GM19328 (cell line): ENCODE measurements around the gene C3orf22.
"Not testable (repeated sequence)": the region's sequence is repeated elsewhere in the genome, so short reads cannot be mapped to it uniquely, and the experiment has no call there.

ENCODE experiments used
- ATAC-seq: cut with Tn5 transposase; IDR thresholded peaks from one replicate; pipeline ENCODE4 v1.9.1; 2021; ENCODE audit warnings: mild to moderate bottlenecking, moderate library complexity; ENCODE audit not compliant: unreplicated experiment

C3orf22 gene, protein sequence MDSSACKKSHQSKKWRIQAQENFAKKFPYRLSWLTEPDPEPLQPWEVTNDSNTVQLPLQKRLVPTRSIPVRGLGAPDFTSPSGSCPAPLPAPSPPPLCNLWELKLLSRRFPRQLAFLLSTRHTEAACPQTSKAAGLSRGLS

DNA sequence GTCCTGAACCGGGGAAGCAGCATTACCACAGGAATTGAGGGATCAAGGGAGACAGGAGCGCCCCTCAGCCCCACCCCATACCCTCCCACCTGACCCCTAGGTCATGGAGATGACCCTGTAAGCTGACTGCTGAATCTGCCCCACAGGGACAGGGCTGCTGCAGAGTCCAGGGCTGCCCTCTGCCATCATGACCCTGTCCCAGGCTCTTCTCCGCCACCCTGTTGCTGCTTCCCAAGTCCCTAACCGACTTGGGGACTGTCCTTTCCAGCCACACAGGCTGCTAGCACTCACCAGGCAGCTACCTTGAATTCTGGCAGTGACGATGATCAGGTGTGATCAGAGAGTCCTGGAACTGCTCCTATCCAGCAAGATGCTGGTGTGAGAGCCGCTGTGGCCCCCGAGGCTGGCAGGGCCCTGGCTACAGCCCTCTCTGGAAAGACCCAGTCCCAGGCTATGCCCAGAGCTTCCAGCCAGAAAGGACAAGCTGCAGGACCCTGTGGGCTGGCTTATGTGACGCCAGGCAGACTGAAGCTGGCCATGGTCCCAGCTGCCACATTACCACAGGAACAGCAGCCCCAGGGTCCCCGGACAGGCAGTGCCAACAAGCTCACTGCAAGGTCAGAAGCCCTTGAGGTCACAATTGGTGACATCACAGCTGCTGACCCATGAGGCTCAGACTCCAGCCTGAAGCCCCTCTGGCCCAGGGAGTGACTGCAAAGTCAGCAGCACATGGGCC is at the start of gene C3orf22:
Gene C3orf22 (minus strand): TSS at position 597 of the 736 bp plus-strand sequence. CDS start 5,542 bp downstream, outside the sequence.
- no peak for ATAC-seq

DNA sequence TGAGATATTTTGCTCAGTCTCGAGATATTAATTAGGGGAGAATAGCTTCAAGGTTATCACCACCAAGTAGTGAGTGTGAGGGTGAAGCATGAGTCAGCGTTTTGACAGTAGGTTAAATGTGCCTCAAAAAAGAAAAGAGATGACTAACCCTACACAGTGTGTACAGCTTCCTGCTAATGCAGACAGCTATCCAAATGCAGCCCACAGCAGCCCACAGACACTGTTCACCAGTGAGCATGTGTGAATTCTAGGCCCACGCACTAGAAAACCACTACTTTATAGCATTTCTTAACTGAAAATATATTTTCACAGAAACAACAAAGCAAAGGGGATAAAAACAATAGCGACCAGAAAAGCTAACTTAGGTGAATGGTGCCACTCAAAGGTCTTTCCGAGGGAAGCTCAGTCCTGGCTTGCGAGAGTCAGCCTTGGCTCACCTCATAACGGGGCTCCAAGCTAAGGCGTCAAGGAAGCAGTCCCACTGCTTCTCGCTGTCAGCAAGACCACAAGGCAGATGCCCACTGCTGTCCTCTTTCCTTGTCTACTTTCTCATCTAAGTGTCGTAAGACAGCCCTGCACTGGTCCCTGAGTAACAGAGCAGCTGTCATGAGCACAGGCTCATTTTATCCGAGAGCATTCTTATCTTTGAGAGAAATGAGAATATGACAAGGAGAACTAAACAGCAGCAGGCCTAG is 48.6 kb upstream of the C3orf22 start:
- ATAC-seq, result no peak

DNA sequence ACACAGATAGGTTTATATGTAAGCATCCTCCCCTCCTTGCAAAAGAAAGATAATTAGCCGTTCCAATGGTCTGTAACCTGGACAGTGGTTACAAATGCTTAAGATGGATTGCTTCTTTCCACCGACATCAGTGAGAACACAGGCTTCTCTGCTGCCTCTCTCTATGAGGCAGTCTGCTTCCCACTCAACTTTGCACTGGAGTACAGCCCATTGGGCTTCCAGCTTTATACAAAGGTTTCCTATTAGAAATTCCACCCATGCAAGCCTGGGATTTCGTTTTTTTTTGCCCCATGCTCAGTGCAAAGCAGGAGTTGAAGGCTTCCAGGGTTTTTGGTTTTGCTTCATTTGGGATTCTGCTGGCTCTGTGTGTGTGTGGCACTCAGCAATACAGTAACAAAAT is 47.3 kb upstream of the C3orf22 start:
- no peak for ATAC-seq

DNA sequence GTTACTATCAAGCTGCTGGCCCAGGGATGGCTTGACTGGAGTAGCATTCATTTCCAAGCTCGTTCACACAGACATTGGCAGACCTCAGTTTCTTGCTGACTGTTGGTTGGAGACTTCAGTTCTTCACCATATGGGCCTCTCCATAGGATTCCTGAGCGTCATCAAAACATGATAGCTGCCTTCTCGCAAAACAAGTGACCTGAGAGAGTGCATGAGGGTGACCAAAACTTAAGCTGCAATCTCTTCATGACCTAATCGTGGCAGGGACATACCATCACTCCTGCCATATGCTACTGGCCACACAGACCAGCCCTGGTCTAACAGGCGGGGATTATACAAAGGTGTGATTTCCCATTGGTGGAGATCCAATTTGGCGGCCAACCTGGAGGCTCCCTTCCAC is 46.0 kb upstream of the C3orf22 start:
- no peak for ATAC-seq

DNA sequence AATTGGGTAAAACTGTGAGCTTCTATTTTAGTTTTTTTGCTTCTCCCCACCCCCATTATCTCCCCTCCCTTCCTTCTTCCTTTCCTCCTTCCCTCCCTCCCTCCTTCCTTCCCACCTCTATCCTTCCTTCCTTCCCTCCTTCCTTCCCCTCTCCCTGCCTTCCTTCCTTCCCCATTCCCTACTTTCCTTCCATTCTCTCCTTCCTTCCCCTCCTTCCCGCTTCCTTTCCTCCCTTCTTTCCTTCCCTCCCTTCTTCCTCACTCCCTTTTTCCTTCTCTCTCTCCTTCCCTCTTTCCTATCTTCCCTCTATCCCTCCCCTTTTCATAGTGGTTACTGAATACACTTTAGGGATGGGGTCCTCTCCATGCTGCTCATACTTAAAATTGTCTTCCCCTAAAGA is 40.4 kb upstream of the C3orf22 start:
- ATAC-seq, result no peak

DNA sequence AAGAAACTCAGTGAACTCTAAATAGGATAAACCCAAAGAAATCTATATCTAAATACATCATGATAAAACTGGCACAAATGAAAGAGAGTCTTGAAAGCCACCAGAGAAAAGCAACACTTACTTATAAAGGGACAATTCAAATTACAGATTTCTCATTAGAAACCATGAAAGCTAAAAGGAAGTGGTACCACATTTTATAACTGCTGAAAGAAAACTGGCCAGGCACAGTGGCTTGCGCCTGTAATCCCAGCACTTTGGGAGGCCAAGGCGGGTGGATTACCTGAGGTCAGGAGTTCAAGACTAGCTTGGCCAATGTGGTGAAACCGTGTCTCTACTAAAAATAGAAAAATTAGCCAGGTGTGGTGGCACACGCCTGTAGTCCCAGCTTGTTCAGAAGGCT is 36.7 kb upstream of the C3orf22 start:
- not testable (repeated sequence) for ATAC-seq

DNA sequence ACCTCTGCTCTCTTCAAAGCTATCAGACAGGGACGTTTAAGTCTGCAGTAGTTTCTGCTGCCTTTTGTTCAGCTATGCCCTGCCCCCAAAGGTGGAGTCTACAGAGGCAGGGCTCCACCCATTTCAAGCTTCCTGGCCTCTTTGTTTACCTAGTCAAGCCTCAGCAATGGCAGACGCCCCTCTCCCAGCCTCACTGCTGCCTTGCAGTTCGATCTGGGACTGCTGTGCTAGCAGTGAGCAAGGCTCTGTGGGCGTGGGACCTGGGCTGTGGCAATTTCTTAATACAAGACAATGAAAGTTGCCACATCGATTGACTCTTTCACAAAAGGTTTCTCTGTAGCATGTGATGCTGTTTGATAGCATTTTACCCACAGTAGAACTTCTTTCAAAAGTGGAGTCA is 32.8 kb upstream of the C3orf22 start:
- ATAC-seq, result not testable (repeated sequence)

DNA sequence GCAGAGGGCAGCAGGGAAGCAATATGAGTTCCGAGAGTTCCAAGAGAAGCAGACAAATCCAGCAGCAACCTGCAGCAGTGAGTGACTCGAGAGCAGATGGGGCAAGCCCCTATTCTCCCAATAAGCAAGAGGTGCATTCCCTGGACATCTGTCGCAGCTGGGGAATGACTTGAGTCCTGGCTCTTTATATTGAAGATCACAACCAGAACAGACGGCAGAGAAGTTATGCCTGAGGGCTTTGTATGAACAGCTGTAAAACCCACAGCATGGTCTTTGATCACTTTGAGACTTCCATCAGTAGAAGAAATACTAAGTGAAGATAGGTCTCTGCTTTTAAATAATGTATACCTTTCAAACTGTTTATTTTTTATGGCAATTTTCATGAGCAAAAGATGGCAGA is 23.6 kb upstream of the C3orf22 start:
- ATAC-seq, result no peak

DNA sequence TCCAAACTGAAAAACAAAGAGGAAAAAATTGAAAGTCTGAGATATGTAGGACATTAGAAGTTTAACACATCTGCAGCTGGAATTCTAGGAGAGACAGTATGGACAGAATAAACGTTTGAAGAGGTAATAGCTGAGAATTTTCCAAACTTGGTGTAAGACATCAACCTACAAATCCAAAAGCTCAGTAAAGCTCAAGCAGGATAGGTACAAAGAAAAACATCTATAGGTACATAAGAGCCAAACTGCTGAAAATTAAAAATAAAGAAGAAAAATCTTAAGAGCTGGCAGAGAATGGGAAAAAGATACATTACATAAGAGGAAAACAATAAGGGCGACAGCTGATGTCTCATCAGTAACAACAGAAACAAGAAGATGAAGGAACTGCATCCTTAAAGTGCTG is 22.8 kb upstream of the C3orf22 start:
- no peak for ATAC-seq

DNA sequence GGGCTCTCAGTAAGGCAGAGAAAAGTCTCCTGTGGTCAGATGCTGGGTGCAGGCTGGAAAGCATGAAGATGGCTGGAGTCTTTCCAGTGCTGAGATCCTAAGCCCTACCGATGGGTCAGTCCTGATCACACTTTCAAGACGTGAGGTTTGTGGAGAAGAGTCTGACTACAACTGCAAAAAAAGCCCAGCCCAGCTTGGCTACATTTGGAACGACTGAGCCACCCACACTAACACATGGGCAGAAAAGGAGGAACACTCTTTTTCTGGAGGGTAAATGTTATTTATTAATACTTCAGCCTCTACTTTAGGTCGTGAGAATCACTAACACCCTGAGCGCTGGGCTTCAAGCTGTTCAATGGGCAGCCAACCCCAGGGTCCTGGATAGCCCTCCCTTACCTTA is 22.0 kb upstream of the C3orf22 start:
- ATAC-seq, result no peak

DNA sequence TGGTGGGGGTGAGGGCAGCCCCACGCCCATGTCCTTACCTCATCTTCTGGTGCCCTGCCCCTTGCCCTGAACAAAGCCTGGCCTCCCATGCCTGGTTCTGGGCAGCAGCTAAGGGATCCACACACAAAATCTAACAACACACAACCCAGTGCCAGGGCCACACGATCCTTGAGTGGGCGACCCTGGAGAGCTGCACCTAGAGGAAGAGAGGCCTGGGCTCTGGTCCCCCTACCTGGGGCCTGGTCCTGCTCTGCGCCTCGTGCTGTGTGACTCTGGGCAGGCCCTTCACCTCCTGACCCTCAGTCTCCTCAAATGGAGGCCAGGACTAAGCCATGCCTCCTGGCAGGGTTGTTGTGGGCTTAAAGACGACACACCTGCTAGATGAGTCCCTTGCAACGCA is 20.0 kb upstream of the C3orf22 start:
- no peak for ATAC-seq

DNA sequence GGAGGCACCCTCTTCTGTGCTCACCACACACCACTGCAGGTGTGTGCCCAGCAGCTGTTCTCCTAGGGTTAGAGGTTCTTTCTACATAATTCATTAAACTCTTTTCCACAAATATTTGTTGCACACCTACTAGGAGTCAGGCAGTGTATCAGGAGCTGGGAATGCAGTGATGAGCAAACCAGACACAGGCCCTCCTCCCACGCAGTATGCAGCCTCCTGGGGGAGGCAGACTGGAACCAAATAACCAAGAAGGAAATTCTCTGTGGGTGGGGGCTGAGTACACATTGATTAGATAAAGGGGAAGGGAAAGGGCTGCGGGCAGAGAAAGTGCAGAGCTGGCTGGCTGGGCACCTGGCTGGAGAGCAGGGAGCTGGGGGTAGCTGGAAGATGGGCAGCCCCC is 18.5 kb upstream of the C3orf22 start:
- no peak for ATAC-seq

DNA sequence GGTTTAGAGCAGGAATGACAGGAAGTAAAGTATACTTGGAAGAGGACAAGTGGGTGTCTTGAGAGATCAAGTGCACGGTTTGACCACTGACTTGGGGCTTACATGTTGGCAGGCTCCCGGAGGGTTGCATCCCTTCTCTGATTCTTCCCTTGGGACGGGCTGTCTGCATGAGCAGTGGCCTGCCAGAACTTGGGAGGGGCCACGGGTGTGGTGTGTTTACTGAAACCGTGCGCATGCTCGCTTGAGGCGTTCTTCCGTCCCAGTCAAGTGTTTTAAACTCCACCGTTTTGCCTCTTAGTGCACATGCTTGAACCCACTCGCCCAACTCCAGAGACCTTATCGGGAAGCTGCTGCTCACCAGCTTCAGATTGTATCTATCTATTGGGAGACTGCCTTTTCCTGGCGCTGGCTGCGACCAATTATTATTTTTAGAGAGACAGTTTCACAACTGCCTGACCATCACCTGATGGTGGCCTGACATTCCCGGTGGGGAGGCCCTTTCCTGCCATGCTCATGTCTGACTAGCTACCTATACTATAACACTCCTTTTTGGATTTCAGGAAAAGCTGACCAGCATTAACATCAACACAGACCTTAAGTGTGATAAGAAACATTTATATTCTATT is 14.9 kb upstream of the C3orf22 start:
- no peak for ATAC-seq

DNA sequence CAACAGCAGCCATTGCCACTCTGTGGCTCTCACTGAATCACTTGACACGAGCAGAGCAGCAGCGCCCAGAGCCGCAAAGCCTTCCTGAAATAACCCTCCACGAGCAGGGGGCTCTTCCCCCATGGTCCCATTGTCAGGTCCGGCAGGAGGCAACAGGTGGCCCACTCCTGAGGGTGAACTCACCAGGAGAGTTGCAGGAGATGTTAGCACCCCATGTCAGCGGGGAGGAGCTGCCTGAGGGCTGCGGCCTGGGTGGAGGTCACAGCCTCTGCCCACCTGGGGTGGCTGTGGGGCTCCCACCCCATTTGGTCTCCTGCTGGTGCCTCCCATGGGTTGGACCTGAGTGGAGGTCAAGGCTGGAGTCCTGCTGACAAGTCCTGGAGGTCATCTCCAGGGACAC is 12.3 kb upstream of the C3orf22 start:
- no peak for ATAC-seq

DNA sequence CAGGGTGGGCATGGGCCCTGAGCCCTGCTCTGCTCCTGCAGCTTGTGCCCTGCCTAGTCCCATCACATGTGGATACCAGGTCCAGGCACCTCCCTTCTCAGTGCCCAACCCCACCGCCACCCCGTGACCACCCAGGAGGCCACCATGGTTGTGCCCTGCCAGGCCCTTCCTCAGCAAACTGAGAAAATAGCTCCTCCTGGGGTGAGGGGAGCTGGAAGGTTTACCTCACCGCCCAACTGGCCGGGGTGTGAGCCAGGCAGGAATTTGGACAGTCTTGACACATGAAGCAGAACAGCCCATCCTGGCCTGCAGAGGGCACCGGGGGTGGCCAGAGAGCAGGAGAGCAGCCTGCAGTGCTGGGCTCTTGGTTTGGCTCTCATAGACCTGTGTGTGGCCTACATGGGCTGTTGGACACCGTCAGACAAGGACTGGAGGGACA is 11.4 kb upstream of the C3orf22 start:
- no peak for ATAC-seq

DNA sequence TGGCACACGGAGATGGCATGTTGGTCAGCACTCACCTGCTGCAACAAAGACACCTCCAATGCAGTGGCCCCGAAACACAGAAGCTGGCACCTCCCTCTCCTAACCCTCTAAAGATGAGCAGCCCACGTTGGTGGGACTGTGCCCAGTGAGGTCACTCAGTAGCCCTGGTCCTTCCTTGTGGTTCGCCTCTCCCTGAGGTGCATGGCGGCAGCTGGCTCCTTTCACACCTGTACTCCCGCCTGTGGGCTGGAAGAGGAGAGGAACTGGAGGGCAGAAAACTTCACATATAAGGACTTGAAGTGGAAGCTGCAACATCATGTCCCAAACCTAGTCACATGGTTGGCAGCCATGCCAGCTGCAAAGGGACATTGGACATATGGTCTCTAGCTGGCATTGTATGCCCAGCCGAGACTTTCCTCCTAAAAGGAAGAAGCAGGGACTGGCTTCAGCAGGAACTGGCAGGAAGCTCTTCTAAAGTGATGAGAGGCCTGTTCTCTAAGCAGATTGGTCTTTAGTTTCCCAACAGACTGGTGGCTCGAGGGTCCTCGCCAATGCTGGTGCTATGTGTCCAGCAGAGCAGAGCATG is 10.8 kb upstream of the C3orf22 start:
- ATAC-seq, result no peak

DNA sequence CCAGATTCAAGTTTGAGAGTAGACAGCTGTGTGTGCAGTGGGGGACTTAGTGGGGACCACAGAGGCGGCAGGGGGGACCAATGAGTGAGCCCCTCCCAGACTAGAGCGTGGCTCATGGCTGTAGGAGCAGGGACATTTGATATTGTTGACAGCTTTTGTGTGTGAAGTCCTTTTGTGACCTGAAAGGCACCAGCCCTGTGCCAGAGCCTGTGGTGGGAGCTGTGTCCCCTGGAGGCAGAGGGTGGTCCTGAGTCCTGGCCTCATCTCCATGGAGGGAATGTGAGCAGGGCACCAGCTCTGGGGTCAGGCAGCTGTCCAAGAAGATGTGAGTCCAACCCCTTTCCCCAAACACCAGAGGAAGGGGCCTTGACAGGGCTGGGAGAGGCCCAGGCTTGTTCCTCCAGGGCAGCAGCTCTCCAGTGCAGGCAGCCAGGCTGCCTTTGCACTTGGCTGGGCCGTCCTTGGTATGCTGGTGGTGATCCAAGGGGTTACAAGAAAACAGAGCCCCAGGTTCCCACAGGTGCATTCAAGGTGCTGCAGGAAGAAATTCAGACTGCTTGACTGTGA is 10.1 kb upstream of the C3orf22 start:
- no peak for ATAC-seq

DNA sequence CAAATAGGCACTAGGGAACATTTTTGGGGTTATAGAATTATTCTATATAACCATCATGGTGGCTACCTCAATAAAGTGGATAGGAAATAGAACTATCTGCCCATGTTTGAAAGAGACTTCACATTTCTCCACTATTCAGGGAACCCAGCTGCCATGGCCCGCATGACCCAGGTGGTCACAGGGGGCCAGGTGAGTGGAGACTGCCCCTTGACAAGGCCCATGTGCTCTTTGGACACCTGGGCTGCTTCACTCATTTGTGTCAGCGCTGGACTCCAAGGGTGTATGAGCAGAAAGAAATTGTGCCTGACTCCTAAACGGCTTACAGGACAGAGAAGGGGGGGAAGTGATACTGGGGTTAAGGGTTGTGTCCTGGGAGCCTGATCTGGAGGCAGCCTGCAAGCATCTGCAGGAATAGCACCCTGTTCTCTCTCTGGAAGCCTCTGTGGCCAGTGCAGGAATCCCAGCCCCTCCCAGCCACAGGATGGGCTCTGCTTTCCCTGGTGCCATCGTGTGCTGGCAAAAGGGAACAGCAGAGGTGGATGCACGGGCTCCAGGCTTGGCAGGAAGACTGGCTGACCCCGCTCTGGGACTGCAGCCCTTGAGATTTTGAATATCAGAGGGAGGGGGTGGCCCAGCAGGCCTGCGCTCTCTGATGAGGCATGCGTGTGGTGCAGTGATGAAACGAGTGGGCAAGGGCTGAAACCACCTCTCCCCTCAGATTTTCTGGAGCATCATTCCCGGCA is 9.1 kb upstream of the C3orf22 start:
- ATAC-seq, result no peak

DNA sequence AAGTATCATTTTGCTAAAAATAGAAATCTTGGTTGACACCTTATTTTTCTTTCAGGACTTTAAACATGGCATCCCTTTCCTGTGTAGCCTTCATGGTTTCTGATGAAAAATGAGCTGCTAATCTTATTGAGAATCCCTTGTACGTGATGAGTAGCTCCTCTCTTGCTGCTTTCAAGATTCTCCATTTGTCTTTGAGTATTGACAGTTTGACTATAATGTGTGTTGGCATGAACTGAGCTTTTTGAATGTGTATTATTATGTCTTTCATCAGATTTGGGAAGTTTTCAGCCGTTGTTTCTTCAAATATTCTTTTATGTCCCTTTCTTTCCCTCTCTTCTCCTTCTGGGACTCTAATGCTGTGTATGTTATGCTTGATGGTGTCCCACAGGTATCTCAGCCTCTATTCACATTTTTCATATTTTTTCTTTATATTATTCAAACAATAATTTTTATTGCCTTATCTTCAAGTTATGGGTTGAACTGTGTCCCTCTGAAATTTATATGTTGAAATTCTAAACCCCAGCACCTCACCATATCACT is 4.1 kb upstream of the C3orf22 start:
- ATAC-seq, result no peak

DNA sequence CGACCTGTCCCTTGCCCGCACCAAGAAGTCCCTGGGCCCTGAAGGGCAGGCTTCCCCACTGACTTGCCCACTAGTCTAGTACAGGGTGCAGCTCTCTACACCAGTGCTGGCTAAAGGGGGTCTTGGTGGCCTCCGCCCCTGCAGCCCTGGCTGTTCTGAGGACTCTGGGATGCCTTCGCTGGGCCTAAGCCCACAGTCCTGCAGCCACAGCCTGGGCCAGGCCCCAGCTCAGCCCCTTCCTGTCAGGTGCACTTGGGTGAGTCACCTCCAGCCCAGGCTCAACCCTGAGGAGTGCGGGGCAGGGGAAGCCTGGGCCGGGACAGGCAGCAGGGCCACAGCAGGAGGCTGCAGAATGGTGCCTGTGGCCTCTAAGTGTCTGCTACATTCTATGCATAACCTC is 971 bp downstream of the C3orf22 start:
- no peak for ATAC-seq
